LNCaP clone FGC (cell line): ENCODE measurements around the gene DEDD.

Source experiments
- DNase-seq: peaks from one replicate; pipeline ENCODE4 v3.0.0-alpha.2; 2011; ENCODE audit warnings: low read depth
- H3K4me3 ChIP-seq: 2 replicates; pipeline ENCODE4 v1.5.1; 2011; ENCODE audit warnings: mild to moderate bottlenecking, low read depth, low read length, control low read depth
- TF ChIP-seq, protein P1 (sequence below): IDR thresholded peaks from 2 replicates; pipeline ENCODE4 v1.5.1; 2012; ENCODE audit warnings: mild to moderate bottlenecking; ENCODE audit not compliant: control insufficient read depth, insufficient read depth; ENCODE audit errors: extremely low read depth

Gene DEDD

DNA sequence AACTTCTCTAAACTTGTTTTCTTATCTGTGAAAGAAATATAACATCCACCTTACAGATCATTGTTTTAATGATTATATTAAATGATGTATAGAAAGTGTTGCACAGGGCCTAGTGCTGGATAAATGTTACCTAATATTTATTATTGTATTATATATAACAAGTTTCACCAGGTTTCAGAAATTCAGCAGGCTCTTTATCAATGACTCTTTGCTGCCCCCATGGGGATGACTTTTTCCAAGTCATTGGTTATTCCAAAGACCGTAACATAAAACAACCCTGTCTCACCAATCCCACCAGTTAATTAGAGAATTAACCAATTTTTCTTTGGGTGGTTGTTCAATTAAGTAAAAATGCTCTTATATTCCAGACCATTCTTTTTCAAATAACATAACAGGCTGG is 7.3 kb upstream of the DEDD start:
- TF ChIP-seq, protein P1, sequence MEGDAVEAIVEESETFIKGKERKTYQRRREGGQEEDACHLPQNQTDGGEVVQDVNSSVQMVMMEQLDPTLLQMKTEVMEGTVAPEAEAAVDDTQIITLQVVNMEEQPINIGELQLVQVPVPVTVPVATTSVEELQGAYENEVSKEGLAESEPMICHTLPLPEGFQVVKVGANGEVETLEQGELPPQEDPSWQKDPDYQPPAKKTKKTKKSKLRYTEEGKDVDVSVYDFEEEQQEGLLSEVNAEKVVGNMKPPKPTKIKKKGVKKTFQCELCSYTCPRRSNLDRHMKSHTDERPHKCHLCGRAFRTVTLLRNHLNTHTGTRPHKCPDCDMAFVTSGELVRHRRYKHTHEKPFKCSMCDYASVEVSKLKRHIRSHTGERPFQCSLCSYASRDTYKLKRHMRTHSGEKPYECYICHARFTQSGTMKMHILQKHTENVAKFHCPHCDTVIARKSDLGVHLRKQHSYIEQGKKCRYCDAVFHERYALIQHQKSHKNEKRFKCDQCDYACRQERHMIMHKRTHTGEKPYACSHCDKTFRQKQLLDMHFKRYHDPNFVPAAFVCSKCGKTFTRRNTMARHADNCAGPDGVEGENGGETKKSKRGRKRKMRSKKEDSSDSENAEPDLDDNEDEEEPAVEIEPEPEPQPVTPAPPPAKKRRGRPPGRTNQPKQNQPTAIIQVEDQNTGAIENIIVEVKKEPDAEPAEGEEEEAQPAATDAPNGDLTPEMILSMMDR: peak; percentile 36; the same call in 1 of the 2 replicates
- no peak overlapping the region for H3K4me3 ChIP-seq
- no peak for DNase-seq

DNA sequence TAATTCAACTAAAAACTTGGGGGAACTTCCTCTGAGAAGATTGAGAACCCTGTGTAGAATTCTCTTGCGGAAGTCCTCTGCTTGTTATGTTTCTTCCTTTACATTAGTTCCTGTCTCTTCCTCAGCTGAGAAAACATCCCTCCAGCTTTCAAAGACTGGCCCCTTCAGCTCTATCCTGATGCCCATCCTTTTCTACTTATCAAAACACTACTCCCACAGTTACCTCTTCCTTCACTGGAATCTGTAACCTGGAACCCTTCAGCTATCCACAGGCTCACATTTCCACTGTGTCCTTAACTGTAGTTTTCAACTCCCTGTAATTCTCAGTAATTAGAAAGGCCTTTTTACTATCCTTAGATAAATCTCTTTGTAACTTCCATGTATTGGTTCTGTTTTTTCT is 6.0 kb upstream of the DEDD start:
- TF ChIP-seq, protein P1: no peak
- H3K4me3 ChIP-seq: no peak overlapping the region
- no peak for DNase-seq

DNA sequence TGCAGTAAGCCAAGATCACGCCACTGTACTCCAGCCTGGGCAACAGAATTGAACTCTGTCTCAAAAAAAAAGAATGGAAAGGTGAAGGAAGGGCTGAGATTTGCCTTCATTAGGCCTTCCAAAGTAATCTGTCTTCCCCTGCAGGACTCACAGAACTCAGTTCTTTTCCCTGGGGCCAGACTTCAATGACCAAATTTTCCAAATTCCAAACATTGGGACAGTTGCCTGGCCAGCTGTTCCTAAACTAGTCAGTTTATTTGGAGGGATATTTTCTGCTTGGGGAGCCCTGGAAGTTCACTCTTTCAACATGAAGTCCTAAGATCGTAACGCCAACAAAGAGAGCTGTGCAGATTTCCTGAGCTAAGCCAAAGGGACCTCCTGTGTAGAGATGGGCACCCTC is 5.4 kb upstream of the DEDD start:
- TF ChIP-seq, protein P1: no peak
- DNase-seq: no peak
- no peak overlapping the region for H3K4me3 ChIP-seq

DNA sequence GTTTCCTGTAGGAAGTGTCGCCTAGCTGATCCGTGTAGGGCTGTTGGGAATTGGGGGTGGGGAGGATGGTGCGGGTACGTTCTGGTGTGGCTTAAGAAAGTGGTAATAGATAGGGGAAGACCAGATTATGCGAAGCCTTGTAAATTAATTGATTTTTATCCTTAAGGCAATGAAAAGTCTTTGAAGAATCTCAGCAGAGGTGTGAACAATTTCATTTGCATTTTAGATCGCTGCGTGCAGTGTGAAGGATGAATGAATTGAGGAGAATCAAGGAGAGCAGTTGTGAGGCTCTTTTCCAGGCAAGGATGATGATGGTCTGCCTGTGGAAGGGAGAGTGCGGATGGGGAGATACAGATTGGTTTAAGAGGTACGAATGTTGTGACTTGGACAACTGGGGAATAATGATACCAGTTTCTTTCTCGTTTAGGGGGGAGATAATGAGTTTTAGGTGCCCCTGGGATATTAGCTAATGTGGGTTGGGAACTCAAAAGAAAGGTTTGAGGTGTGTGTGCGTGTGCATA is 813 bp upstream of the DEDD start:
- TF ChIP-seq, protein P1: no peak
- peak overlapping the region; percentile 71 for H3K4me3 ChIP-seq
- no peak for DNase-seq

DNA sequence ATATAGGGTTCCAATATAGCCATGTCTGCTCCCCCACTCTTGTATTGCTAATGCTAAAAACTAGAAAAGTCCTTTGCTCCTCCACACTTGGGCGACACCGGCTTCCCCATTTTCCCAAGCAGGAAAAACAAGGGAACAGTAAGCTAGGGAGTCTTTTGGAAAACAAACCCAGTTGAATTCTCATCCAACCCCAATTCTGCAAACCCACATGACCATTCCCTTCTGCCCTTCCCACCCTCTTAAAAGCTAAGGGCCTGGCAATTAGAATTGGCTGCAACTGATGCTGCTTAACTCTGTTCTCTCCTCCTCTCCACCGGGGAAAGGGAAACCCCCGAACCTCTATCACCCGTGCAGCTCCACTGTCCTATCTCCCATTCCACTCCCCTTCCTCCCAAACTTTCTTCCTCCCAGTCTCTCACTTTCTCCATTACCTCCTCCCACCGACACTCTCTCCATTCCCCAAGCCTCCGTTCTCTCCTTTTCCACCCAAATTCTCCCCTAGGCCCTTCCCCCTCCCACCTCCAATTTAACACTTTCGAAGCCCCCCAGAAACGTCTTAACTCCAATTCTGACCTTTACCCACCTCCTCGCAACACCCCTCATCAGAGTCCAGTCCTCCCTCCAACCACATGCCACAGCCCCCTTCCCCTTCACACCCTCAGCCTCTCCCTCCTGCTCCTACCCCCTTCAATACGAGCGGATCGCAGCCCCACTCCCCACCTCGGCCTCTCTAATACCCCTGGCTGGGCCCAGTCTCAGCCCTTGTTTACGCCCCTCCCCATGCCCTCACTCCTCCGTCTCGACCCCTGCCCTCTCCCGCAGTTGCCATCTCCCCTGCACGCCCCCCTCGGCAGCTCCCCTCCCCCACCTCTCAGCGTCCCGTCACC is 701 bp downstream of the DEDD start:
- DNase-seq: no peak
- TF ChIP-seq, protein P1: no peak
- peak overlapping the region; percentile 71 for H3K4me3 ChIP-seq

DNA sequence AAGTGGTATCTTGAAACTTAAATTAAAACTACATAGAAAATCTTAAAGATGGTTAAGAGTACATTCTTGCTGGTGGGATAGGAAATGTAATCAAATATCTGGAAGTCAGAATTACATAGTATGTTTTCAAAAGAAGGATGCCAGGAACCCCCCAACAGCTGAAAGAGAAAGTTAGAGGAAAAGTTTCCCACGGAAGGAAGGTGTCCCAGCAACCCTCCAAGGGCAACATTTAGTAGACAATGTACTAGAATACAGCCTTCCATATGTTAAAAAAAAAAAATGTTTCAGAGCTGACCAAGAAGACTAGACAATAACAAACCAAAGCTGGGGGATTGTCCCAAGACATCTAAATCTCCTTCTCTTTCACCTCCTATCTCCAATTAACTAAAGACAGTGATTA is 2.2 kb downstream of the DEDD start:
- no peak for DNase-seq

More for the DNA sequence above, 2.2 kb downstream of the DEDD start:
- TF ChIP-seq, protein P1: no peak
- H3K4me3 ChIP-seq: no peak overlapping the region
